Activated effector memory CD4-positive, alpha-beta T cell treated with anti-CD3 and anti-CD28 coated beads, Interleukin-2, amount 50 U/mL, for 16 hours (primary cell): ENCODE measurements around the gene NT5C.

Source experiments
- DNase-seq: peaks from one replicate; pipeline ENCODE4 v3.0.0-alpha.2; 2020

The NT5C gene

DNA sequence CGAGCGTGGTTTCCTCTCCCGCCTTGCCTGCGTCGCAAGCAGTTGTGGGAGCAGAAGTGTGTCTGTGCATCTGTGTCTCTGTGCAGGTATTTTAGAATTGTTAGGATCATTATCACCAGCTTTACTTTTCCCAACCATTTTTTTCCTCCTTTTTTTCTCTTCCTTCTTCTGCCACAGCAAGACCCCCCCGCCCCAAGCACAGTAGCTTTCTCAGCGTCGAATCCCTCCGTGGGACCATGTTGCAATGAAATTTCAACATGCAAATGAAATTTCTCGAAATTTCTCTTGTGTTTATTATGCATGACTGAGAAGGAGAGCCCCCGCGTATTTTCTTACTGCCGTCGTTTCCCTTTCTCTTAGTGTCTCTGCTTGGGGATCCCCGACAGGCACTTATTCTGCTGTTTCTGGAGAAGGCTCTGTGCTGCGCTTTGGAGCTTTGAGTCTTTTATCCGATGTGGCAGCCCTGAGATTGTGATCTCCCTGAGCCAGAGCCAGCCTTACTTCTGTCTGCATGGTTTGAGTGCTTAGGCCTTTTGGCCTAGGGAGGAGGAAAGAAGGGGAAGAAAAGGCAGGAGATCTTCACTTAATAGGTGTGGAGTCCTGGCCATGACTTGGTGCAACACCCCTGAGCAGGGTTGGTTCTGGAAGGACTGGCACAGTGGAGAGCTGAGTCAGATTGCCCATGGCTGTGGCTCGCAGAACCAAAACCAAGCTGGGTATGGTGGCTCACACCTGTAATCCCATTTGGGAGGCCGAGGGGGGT lies 16.8 kb downstream of the NT5C start:
- DNase-seq: no peak

- DNase-seq: peak; percentile 94
These were observed 17.6 kb downstream of the NT5C start for GRCh38 chr17:75113798-75114551.

DNA sequence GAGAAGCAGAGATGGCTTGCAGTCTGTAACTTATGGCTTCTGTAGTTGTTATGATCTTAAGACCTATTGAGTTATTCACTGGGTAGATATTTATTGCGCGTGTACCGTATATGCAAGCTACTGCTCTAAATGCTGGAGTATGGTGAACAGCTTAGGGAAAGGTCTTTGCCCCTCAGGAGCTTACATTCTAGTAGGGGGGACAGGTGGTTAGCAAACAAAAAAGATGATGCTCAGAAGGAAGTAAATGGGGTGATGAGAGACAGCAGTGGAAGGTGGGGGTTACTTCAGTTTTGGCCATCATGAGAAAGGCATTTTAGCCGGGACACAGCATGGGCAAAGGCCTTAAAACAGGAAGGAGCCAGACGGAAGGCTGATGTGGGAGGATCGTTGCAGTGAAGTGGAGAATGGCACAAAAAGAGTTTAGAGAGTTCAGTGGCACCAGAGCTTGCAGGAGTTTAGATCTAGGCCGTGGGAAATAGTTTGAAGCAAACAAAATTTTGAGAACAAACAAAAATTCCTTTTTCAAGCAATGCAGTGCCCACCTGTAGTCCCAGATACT lies 19.7 kb downstream of the NT5C start:
- DNase-seq: no peak

DNA sequence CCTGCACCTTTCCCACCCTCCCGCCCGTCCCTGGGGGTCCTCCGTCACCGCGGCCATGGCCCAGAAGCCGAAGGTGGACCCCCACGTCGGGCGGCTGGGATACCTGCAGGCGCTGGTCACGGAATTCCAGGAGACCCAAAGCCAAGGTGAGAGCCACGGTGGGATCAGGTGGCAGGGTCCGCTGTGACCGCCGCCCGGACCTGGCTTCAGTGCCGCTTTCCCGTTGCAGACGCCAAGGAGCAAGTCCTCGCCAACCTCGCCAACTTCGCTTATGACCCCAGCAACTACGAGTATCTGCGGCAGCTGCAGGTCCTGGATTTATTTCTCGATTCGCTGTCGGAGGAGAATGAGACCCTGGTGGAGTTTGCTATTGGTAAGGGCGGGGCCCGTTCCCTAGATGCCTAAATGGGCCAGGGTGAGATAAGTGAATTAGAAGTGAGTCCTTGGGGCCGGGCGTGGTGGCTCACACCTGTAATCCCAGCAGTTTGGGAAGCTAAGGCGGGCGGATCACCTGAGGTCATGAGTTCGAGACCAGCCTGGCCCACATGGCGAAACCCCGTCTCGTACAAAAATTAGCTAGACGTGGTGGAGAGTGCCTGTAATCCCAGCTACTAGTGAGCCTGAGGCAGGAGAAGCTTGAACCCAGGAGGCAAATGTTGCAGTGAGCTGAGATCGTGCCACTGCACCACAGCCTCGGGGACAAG lies 21.2 kb downstream of the NT5C start:
- no peak for DNase-seq

DNA sequence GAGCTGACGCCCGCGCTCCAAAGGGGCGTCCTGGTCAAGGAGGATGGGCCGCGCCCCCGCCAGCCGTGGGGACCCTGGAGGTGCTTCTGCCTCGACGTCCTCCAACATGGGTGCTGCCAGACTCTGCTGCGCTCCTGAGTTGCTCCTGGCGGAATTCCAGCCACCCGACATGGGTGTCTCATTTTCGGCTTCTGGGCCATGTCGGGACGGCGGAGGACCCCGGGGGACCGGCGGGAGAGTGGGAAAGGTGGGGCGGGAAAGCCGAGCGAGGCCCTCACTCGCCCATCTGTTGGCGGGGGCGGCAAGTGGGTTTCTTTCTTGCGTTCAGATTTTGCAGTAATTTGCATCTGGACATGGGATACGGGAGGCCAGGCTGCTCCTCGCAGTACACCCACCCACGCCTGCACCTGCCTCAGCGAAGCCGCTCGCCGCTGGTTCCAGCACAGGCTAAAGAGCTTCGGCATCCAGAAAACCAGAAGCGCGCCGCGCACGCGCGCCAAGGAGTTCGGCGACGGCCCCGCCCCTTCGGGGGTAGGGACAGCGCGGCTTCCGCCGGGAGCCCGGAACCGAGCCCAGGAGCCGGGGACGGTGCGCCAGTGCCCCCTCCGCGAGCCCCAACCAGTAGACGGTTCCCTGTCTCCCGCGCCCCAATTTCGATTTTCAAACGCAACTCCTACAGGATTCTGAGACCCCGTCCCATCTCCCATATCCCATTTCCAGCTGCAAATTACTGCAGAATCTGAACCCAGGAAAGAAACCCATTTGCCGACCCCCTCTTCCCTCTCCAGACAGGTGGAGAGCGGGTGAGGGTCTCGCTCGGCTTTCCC lies 21.9 kb downstream of the NT5C start, which contains the start of gene ARMC7:
TSS of gene ARMC7 (plus strand) at position 563 of the 827 bp plus-strand sequence. CDS start 320 bp downstream, outside the sequence.
- peak; percentile 97 for DNase-seq

DNA sequence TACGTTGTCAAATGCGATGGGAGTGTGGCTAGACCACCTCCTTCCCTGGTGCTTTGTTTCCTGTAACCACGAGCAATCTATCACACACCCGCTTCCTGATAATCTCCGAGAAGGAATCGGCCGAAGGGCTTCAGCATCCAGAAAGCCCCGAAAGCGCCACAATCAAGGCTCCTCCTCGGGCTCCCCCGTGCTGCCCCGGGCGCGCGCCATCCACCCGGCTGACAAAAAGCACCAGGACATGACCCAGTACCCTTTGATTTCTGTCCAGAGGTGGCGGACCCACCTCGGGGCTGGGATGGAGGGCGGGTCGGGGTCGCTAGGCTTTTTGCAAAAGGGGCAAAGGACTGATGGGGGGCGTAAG lies 22.5 kb downstream of the NT5C start:
- no peak for DNase-seq

- no peak for DNase-seq
These were observed 23.3 kb downstream of the NT5C start for GRCh38 chr17:75108193-75108592.

DNA sequence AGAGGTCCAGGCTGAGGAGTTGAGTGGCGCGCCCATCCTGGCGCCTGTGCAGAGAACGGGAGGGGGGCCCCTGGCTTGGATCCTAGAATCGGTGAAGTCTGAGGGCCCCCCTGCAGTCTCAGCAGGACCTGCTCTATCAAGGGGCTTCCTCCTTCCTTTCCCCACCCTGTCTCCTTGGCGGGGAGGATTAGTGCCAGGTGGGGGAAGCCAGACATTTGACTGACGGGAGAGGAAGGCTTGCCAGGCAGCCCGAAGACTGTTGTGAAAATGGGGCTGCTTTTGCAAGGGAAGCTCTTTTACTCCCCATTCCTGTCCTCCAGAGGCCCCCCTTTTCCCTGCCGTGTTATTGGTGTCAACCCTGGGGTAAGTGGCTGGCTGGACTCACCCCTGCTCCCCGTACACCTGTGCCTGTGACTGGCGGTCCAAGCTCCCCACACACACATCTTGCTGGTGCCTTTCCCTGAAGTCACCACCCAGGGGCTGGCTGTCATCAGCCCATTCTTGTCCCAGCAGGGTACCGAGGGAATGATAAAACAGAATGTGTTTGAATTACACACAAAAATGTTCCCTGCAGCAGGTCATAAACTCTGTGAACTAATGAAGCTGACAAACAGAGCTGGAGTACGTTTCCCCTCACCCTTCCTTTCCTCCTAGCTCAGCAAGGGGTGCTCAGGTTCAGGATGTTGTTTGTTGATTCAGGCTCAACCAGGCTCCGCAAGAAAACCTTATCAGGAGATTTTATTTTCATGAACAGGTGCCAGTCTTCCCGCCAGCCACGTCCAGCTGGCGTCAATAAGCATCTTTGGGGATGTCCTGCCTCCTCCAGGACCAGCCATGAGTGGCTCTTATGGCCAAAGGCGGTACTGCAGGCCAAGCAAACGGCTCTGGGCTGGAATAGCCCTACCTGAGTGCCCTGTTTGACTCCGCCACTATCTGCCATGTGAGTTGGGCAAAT lies 26.1 kb downstream of the NT5C start:
- no peak for DNase-seq

- DNase-seq: no peak
These were observed 27.7 kb downstream of the NT5C start for GRCh38 chr17:75103601-75104554.

DNA sequence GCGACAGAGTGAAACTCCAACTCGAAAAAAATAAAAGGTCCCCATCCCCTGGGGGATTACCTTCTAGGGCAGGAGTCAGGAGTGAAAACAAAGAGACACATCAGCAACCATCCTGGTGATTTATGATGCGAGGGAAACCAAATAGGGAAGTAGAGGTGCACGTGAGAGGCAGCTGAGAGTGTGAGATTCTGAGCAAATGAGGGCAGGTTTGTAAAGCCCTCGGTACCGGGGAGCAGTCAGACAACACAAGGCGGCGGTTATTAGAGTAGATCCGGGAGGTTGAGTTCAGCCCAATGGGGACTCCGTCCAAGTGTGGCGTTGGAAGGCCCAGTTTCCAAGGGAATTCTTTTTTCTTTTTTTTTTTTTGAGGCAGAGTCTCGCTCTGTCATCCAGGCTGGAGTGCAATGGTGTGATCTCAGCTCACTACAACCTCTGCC lies 29.1 kb downstream of the NT5C start:
- DNase-seq: no peak

- DNase-seq: no peak
These were observed 31.5 kb downstream of the NT5C start for GRCh38 chr17:75099881-75100595.

- no peak for DNase-seq
These were observed 32.7 kb downstream of the NT5C start for GRCh38 chr17:75098861-75099260.

- DNase-seq: no peak
These were observed 33.7 kb downstream of the NT5C start for GRCh38 chr17:75097865-75098264.

DNA sequence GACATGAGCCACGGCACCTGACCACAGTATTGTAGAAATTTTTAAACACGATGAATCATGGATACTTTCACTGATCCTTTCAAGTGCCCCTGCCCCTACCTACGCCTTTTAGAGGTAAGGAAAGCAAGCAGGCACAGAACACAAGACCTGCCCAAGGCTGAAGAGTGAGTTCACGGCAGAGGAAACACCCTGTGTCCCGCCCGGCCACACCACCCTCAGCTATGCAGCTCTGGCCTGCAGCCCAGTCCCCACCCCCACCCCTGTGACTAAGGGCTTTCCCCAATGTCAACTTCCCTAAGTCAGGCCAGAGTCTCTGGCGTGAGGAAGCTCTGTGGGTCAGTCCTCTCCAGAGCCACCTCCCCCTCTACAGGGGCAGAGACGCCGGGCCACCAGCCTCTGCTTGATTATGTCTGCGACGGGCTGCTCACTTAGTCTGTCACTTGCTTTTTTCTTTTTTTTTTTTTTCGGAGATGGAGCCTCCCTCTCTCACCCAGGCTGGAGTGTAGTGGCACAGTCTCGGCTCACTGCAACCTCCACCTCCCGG lies 35.4 kb downstream of the NT5C start:
- no peak for DNase-seq

GRCh38 chr17:75094871-75095399 lies 36.6 kb downstream of the NT5C start:
- no peak for DNase-seq

DNA sequence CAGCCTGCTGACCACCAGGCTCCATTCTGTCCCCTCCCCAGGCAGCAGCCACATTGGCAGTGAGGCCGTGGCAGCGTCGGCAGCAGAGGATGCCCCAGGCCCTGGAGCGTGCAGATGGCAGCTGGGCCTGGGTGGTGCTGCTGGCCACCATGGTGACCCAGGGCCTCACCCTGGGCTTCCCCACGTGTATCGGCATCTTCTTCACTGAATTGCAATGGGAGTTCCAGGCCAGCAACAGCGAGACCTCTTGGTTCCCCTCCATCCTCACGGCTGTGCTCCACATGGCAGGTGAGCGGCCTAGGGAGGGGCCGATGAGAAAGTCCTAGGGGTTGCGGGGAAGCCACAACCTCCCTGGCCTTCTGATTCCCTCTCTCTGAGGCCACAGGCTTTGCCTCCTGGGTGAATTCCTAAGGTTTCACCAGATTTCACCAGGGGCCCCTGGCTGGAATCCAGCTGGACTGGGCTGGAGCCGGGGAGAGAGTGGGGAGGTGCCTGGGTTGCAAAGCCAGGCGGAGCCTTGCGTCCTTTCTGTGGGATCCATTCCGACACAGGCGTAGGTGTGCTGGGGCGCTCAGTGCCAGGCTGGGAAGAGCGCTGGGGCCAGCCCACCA lies 37.9 kb downstream of the NT5C start:
- DNase-seq: no peak

DNA sequence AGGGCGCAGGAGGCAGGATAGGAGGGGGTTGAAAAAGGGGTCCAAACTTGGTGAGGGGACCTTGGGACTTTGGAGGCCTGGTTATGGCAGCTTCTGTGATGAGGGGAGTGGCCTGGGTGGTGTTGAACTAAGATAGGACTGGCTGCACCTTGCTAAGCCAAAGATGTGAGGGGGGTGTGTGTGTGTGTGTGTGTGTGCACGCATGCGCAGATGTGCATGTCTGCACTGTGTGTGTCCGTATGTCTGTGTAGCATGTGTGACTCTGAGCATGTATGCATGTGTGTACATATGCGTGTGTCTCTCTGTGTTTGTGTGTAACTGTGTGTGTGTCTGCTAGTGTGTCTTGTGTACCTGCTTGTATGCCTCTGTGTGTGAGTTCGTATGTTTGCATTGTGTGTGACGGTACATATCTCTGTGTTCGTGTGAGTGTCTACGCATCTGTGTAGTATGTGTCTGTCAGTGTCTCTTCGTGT lies 39.7 kb downstream of the NT5C start:
- DNase-seq: no peak
